ENCODE measurements around the gene SLC5A6.

The SLC5A6 gene

GRCh38 chr2:27170581-27171337 lies 41.3 kb downstream of the SLC5A6 start:
- no peak for DNase-seq

DNA sequence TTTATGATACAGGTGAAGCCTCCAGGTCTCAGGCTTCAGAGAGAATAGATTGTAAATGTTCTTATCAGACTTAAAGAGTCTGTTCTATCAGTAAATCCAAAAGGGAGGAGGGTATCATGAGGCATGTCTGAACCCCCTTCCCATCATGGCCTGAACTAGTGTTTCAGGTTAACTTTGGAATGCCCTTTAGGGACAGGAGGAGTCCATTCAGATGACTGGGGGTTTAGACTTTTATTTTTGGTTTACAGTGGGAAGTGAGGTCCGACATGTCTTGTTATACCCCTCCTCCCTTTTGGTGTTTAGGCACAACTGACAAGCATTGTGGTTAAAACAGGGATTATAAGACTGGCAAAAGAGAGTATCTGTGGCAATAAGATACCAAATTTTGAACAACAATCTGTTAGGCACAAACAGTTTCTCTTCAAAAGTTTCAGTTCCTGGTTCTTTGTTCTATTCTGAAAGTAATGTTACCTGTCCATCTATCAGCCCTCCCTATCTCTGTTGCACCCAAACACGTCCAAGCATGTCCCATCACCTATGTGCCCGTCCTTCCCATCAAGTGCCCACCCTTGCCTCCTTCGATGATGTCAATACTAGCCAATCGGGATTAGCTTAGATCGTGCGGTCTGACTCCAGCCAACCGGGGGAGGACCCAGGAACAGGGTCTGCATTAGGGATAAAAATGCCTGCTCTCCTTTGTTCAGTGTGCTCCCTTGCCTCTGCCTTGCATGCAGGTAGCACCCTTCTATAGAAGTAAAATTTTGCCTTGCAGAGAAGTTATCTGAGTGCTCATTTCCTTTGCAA lies 46.9 kb downstream of the SLC5A6 start:
- no peak for DNase-seq

DNA sequence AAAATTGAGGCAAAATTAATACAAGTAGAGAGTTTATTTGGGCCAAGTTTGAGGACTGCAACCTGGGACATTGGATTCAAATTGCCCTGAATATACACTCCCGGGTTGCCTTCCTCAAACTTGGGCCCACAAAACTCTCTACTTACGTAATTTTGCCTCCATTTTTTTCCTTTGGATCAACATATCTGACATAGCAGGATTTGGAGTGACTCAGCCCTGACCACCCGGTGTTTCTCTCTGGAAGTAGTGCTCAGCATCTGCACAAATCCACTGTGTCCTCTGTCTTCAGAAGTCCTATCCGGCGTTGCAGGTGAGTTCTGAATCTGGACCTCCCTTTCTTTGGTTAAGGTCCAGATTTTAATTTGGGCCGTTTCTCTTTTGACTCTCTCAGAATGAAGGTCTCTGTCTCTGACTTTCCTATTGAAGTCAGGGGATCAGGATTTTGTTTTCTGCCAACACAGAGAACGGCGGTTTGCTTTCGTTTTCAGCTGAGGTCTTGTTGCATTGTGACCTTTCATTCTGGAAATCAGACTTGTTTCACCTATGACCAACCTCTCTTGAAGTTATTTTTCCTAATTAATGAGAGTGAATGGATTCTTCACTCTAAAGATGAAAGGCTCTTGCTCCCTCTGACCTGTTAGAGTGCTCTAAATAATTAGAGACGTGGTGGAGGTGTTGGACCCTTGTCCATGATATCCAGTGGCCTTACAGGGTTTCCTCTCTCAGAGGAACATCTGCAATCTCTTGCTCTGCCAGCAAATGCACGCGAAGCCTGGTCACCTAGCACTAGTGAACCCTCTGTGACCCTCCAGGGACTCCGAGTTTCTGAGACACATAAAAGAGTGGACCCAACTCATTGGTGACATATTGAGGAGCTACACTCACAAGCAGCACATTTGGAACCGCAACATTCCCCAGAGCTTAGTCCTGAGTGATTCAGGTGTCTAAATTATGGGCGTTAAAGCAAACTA lies 49.6 kb downstream of the SLC5A6 start:
- DNase-seq = no peak

DNA sequence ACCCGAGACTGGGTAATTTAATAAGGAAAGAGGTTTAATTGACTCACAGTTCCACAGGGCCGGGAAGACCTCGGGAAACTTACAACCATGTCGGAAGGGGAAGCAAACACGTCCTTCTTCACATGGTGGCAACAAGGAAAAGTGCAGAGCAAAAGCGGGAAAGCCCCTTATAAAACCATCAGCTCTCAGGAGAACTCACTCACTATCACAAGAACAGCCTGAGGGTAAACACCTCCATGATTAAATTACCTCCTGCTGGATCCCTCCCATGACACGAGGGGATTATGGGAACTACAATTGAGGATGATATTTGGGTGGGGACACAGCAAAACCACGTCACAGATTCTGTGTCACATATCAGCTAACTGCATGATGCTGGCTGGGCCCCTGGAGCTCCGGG lies 51.9 kb downstream of the SLC5A6 start:
- DNase-seq = no peak

- no peak for DNase-seq
Observed at GRCh38 chr2:27159271-27159670, 52.8 kb downstream of the SLC5A6 start.

GRCh38 chr2:27158468-27158867 lies 53.6 kb downstream of the SLC5A6 start:
- DNase-seq = no peak

DNA sequence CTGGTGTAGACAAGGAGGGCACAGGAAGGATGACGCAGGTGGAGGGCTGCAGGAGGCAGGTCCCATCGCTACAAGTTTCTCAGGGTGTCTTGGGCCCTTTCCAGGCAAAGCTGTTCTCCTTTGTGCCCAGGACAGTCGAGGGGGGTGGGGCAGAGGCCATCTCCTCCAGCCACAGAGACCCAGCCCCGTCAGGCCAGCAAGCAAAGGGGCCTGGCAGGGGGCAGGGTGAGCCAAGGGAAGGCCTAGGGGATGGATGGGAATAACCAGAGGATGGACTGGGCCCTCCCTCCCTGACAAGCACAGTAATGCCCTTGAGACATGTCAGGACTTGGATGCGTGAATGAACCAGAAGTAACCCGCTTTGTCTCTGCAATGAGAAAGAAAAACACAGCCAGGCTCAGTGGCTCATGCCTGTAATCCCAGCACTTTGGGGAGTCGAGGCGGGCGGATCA lies 57.0 kb downstream of the SLC5A6 start:
- no peak for DNase-seq

DNA sequence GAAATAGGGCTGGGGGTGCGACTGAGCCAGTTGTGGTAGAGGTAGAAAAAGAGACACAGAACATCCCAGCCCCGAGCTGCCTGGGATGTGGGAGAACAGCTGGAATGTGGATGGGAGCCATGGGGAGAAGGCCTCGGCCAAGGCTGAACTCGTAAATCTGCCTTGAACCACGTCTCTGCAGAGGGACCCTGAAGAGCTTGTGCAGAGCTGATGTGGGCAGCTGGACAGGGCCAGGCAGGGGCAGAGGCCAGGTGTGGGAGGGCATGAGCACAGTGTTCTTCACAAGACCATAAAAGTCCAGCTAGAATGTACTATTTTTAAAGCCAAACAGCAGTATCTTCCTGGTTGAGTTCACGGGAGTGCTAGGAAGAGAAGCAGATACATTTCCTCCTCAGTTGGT lies 57.6 kb downstream of the SLC5A6 start:
- no peak for DNase-seq

- no peak for DNase-seq
Observed at GRCh38 chr2:27152796-27153464, 59.1 kb downstream of the SLC5A6 start.

DNA sequence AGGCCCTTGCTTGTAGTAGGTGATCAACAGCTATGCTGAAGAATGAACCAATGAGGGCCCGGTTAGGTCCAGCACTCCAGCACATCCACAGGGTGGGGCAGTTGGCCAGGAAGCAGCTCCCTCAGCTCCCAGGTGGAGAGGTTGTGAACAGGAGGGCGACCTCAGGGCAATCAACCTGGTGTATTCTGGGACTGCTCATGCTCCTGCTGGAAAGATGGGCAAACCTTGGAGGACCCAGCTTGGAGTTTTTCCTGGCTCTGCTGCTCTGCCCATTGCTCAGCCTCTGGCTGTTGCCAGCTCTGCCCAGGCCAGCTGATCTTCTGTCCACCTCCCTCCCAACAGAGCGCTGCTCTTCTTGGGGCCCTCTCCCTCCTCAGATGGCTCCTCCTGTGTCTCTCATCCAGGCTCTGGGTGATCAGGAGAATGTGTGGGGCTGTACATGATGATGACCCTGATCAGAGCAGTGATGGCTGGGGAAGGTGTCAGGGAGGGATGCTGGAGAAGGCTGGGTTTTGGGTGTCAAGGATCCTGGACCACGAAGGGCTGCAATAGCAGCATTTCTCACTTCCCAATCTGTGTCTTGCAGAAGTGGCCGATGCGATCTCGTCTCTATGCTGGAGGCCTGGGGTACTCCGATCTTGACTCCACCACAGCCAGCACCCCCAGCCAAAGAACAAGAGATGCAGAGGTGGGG lies 59.8 kb downstream of the SLC5A6 start:
- no peak for DNase-seq

- no peak for DNase-seq
Observed at GRCh38 chr2:27150639-27151230, 61.3 kb downstream of the SLC5A6 start.

All from NCI-H1048 (cell line).